ENCODE measurements around the gene VASN. TPM values are rescaled to one million over a fixed set of nuclear protein-coding genes. Genes with fewer than 3 reads are reported as not detected.

VASN gene
- polyA plus RNA-seq, 1 experiment = 19.1 TPM

GRCh38 chr16:4365615-4366014, 6.0 kb upstream of the VASN start:
- Histone ChIP-seq H3K27ac (ENCODE audit: low read depth, low read length) (no peak overlapping the region), H3K27me3 (ENCODE audit: control insufficient read depth, insufficient read depth, low read length) (no peaks in the 10 kb centered on the region), H3K4me3 (ENCODE audit: low read depth, low read length) (no peak overlapping the region), H3K9me3 (ENCODE audit: control insufficient read depth, insufficient read depth, low read length) (no peaks in the 10 kb centered on the region; the same call in 1 of the 2 replicates)
- ChIA-PET CTCF (interaction anchor here (8.3 kb wide), 1 partner anchor 38 kb away, joined by 78 read pairs; no protein-coding TSS in a partner anchor), POLR2A (interaction anchor here (2.0 kb wide), 1 partner anchor 8 kb away, joined by 10 read pairs; no protein-coding TSS in a partner anchor)
- no peak for DNase-seq (ENCODE audit: low read depth, low spot score)
- no peak for TF ChIP-seq CTCF (IDR thresholded peaks at IDR 0.05; ENCODE audit: low read depth, low read length)

- Histone ChIP-seq H3K27me3 (ENCODE audit: control insufficient read depth, insufficient read depth, low read length) (no peaks in the 10 kb centered on the region), H3K27ac (ENCODE audit: low read depth, low read length) (no peak overlapping the region), H3K9me3 (ENCODE audit: control insufficient read depth, insufficient read depth, low read length) (no peaks in the 10 kb centered on the region; the same call in 1 of the 2 replicates), H3K4me3 (ENCODE audit: low read depth, low read length) (no peak overlapping the region)
- no peak for TF ChIP-seq CTCF (IDR thresholded peaks at IDR 0.05; ENCODE audit: low read depth, low read length)
- ChIA-PET POLR2A (interaction anchor here (2.0 kb wide), 1 partner anchor 8 kb away, joined by 10 read pairs; no protein-coding TSS in a partner anchor), CTCF (interaction anchor here (8.3 kb wide), 1 partner anchor 37 kb away, joined by 78 read pairs; no protein-coding TSS in a partner anchor)
- no peak for DNase-seq (ENCODE audit: low read depth, low spot score)
Observed at GRCh38 chr16:4366016-4366415, 5.6 kb upstream of the VASN start.

GRCh38 chr16:4367393-4367856, 4.2 kb upstream of the VASN start:
- Histone ChIP-seq H3K4me3 (ENCODE audit: low read depth, low read length) (no peak overlapping the region), H3K27me3 (ENCODE audit: control insufficient read depth, insufficient read depth, low read length) (no peaks in the 10 kb centered on the region), H3K9me3 (ENCODE audit: control insufficient read depth, insufficient read depth, low read length) (no peaks in the 10 kb centered on the region; the same call in 1 of the 2 replicates), H3K27ac (ENCODE audit: low read depth, low read length) (no peak overlapping the region)
- DNase-seq (ENCODE audit: low read depth, low spot score) = no peak
- TF ChIP-seq CTCF (IDR thresholded peaks at IDR 0.05; ENCODE audit: low read depth, low read length) = no peak
- POLR2A ChIA-PET = no interaction called here
- CTCF ChIA-PET = interaction anchor here (8.3 kb wide), 1 partner anchor 36 kb away, joined by 78 read pairs; no protein-coding TSS in a partner anchor

GRCh38 chr16:4369007-4369733, 2.5 kb upstream of the VASN start:
- Histone ChIP-seq H3K27ac (ENCODE audit: low read depth, low read length) (no peak overlapping the region), H3K4me3 (ENCODE audit: low read depth, low read length) (no peak overlapping the region), H3K9me3 (ENCODE audit: control insufficient read depth, insufficient read depth, low read length) (no peaks in the 10 kb centered on the region; the same call in 1 of the 2 replicates), H3K27me3 (ENCODE audit: control insufficient read depth, insufficient read depth, low read length) (no peaks in the 10 kb centered on the region)
- no peak for TF ChIP-seq CTCF (IDR thresholded peaks at IDR 0.05; ENCODE audit: low read depth, low read length)
- DNase-seq (ENCODE audit: low read depth, low spot score) = no peak
- ChIA-PET CTCF (interaction anchor here (1.7 to 8.3 kb wide), 2 partner anchors 10 to 34 kb away, joined by 11 to 78 read pairs; no protein-coding TSS in a partner anchor), POLR2A (interaction anchor here (0.5 to 2.8 kb wide), 5 partner anchors 17 to 1210 kb away, joined by 3 to 8 read pairs (median 3); no protein-coding TSS in a partner anchor)

- ChIA-PET POLR2A (interaction anchor here (0.9 to 2.8 kb wide), 6 partner anchors 9 to 40 kb away, joined by 3 to 8 read pairs (median 6); partner anchors contain the start of gene PAM16), CTCF (interaction anchor here (1.4 to 8.3 kb wide), 3 partner anchors 11 to 33 kb away, joined by 10 to 78 read pairs (median 11); no protein-coding TSS in a partner anchor)
- no peak for TF ChIP-seq CTCF (IDR thresholded peaks at IDR 0.05; ENCODE audit: low read depth, low read length)
- no peaks in the 10 kb centered on the region; the same call in 1 of the 2 replicates for H3K9me3 ChIP-seq (ENCODE audit: control insufficient read depth, insufficient read depth, low read length)
- no peak for DNase-seq (ENCODE audit: low read depth, low spot score)
- H3K4me3 ChIP-seq (ENCODE audit: low read depth, low read length) = no peak overlapping the region
- H3K27me3 ChIP-seq (ENCODE audit: control insufficient read depth, insufficient read depth, low read length) = no peaks in the 10 kb centered on the region
- H3K27ac ChIP-seq (ENCODE audit: low read depth, low read length) = peak overlapping the region; percentile 90
Observed at GRCh38 chr16:4370151-4370550, 1.5 kb upstream of the VASN start.
